GM19043 (cell line): ENCODE measurements around the gene FCGR3A.
"Not testable (repeated sequence)": the region's sequence is repeated elsewhere in the genome, so short reads cannot be mapped to it uniquely, and the experiment has no call there.

Source experiments
- ATAC-seq: cut with Tn5 transposase; IDR thresholded peaks from one replicate; pipeline ENCODE4 v1.9.1; 2021; ENCODE audit warnings: low read depth; ENCODE audit not compliant: unreplicated experiment

FCGR3A gene

DNA sequence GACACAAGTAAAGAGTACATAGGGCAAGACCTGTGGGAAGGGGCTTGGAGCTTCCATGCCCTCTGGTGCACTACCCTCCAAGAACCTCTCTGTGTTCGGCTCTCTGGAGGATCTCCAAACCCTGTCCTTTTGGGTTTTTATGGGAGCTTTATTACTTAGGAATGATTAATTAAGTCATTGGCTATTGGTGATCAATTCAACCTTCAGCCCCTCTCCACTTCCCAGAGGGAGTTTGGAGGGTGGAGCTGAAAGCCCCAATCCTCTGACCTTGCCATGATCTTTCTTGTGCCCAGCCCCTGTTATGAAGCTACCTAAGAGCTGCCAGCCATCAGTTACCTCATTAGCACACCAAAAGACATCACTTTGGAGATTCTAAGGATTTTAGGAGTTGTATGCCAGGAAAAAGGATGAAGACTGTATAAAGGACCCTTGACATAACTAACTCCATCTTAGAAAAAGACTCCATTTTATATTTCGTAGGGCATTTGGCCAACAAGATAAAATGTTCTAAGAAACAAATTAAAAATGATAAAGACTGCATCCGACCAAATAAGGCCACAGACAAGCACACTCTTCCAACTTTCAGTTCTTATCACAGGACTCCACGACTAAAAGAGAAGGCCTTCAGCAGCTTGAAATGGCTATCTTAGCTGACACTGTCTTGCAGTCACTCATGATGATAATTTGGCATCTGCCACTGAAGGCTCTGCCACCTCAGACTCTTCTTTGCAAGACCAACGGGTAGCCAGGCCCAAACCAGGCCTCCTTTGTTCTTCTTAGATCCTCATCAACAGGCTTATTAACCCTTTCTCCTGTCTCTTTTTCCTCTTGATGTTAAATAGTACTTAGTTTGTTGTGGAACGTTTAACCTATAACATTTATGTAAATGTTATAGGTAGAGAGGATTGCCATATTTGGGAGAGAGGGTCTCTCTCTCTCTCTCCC is 8.2 kb upstream of the FCGR3A start:
- ATAC-seq, result not testable (repeated sequence)

DNA sequence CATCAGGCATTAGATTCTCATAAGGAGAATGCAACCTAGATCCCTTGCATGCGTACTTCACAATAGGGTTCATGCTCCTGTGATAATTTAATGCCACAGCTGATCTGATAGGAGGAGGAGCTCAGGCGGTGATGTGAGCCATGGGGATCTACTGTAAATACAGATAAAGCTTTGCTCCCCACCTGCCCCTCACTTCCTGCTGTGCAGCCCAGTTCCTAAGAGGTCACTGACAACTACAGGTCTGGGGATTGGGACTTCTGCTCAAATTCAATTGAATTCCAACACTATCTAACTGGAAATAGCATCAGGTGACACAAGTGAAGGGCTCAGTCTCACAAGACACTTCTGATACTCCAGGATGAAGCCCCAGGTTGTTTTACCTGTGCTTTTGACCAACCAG is 7.4 kb upstream of the FCGR3A start:
- ATAC-seq, result not testable (repeated sequence)

DNA sequence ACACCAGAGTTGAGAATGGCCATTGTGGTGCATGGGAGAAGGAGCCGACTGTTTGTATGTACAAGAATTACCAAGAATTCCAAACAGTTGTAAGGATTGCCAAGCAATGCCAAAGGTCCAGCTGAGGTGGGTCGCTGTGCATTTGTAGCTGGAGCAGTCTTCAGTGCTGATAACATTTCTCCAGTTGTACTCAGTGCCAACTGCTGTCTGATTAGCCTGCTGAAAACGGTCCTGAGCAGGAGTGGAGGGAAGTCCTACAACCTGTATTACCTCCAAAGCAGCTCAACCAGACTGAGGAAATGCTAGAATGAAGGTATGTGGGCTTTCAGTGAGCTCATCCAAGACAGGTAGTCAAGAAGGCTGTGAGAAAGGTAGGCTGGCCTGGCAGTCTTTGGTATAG is 6.5 kb upstream of the FCGR3A start:
- not testable (repeated sequence) for ATAC-seq

DNA sequence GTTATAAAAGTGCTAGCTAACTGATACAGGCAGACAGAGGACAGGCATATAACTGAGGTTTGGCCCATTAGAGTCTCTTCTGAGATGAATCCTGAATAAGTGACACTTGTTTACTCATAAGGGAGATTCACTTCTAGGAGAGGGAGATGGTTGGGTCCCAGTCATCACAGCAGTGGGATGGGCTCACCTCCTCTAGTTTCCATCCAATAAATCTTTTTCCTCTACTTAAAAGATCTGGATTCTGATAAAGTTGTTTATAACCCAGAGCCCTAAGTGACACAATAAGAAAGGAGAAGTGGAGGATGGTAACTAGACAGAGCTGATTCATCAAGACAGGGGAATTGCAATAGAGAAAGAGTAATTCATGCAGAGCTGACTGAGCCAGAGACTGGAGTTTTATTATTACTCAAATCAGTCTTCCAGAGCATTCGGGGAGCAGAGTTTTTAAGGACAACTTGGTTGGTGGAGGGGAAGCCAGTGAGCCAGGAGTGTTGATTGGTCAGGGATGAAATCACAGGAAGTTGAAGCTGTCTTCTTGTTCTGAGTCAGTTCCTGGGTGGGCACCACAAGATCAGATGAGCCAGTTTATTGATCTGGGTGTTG is 5.3 kb upstream of the FCGR3A start:
- not testable (repeated sequence) for ATAC-seq

DNA sequence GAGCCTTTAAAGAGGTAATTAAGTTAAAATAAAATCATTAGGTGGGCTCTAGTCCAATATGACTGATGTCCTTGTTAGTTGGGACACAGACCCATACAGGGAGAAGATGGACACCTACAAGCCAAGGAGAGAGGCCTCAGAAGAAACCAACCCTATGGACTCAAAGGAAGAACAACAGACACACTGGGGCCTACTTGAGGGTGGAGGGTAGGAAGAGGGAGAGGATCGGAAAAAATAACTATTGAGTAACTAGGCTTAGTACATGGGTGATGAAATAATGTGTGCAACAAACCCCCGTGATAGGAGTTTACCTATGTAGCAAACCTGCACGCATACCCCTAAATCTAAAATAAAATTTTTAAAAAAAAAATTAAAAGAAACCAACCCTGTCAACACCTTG is 4.7 kb upstream of the FCGR3A start:
- not testable (repeated sequence) for ATAC-seq

DNA sequence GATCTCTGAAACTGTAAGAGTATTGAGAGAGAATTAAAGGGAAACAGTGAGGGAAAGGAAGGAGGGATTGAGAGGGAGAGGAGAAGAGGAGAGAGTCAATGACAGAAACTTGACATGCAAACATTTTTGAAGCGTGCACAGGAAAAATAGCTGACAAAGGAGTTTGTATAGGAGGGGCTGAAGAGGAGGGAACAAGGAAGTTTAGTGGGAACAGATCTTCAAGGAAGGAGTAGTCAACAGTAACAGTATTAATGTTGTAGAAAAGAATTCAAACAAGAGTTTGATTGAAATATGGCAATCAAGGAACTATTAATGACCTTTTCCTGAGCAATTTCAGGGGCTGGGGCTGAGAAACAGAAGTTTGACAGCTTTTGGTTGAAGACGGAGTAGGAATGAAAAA is 4.0 kb upstream of the FCGR3A start:
- not testable (repeated sequence) for ATAC-seq

DNA sequence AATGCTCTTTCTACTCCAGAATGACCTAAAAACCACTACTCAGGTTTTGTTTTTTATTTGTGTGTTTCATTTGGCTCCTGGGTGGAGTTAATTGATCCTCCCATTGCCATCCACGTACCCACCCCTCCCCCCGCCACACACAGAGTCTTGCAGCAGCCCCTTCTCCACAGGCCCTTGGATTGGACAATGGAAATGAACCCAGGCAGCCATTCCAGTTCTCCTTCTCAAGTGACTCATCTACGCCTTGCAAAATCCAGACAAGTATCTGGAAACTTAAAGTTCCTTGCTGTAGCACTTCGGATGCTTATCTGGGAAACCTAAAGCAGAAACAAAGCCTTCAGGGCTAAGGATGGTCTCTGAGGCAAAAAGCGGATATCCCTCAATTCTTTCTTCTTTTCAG is 1.3 kb upstream of the FCGR3A start:
- ATAC-seq, result not testable (repeated sequence)

DNA sequence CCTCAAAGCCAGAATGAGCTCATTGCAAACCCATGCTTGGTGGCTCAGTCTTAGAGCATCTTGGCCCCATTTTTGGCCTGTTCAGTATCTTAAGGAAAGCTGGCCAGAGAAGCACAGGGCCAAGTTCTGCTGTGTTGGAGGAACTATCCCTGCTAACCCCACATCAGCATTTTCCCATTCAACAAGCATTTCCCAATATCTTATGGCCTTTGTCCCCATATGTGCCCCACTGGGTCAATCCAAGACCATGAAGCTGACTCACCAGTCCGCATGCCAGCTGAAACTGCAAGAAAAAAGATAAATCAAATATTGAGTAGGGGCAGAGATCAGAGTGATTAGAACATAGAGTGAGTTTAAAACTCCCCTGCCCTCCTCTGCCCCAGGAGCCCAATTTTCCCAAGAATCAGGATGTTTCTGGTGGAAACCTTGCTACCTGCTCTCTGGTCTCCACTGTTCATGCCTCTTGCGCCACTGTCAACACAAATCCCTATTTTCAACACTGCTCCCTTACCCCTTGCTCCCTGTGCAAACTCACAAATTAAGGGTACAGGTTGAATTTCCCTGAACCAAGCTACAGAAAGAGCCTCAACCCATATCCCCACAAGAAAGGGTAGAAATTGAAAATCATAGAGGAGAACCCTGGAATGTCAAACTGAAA is 740 bp downstream of the FCGR3A start:
- ATAC-seq, result not testable (repeated sequence)

DNA sequence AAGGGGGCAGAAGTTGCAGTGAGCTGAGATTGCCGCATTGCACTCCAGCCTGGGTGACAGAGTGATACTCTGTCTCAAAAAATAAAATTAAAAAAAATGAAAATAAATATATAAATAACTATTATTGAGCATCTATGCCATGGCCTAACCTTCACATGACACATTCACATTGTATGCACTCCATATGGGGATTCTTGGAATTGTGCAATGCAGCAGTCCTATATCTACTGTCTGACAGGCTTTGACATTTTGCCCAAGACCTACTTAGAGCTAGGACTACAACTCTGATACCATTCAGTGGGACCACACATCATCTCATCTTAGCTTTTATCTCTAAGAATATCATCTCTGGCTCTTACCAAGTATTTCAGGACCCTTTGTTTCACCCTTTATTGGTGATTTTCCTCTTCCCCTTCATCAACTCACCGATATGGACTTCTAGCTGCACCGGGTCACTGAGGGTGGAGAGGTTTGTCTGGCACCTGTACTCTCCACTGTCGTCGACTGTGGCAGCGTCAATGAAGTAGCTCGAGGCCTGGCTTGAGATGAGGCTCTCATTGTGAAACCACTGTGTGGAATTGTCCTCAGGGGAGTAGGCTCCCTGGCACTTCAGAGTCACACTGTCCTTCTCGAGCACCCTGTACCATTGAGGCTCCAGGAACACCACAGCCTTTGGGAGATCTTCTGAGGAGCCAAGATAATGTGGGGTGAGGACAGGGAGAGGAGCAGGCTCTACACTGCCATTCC is 1.4 kb downstream of the FCGR3A start:
- ATAC-seq, result not testable (repeated sequence)

DNA sequence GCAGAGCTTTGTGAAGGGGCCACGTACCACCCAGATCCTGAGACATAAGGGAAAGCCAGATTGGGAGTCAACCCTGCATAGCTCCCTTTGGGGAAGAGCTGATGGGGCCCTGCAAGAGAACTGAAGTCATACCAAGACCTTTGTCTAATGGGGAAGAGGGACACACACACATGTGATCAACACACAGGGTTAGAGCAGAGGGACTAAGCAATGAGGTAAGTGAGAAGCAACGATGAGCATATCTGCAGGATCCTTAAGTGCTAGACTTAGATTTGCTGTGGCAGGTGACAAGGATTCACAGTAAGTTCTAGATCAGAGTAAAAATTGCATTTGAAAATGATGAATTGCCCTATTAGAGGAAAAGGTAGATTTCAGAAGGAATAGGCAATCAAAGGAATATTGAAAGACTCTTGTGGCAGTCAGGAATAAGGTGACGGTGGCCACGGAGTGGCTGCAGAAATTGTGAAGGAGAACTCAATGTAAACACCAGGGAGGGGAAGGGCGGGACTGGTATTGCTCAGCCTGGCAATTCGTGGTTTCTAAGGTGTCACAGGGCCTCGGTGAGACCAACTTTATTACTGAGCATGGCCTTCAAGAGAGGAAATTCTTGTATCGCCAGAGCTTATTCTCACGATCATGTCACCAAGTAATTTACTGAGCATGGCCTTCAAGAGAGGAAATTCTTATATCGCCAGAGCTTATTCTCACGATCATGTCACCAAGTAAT is 4.5 kb downstream of the FCGR3A start:
- ATAC-seq, result not testable (repeated sequence)

DNA sequence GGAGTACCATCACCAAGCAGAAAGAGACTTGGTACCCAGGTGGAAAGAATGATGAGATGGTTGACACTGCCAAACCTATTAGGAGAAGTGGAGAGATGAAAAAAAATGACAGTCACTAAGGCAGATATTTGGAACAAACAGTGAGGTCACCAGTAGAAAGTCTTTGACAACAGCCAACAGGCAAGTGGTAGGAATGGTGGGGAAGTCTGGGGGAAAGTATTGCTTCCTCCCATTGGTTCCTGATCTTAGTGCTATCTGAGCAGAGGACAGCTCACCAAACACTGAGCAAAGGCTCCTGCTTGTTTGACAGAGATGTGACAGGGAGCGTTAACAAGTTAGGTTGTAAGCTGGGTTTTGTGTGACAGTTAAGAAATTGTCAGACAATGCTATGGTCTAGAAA is 6.5 kb downstream of the FCGR3A start:
- ATAC-seq, result not testable (repeated sequence)

DNA sequence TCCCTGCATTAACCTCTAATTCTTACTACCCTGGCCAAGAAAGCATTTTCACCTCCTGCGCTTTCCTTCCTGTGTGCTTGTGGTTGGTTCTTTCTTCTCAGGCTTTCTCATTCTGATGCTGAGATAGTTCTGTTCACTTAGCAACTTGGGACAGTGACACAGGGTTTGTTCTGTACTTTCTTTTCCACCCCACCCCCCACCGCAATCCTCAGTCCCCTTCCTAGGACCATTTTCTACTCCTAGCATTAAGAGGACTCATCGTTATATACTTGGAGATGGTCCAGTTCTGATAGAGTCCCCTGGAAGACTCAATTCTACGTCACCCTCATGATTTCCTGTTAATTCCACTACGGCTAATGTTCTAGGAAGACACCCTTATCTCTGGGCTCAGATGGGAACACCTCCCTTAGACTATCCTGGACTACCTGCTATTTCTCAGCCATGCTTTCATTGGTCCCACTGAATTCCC is 7.5 kb downstream of the FCGR3A start:
- peak; percentile 68 for ATAC-seq

DNA sequence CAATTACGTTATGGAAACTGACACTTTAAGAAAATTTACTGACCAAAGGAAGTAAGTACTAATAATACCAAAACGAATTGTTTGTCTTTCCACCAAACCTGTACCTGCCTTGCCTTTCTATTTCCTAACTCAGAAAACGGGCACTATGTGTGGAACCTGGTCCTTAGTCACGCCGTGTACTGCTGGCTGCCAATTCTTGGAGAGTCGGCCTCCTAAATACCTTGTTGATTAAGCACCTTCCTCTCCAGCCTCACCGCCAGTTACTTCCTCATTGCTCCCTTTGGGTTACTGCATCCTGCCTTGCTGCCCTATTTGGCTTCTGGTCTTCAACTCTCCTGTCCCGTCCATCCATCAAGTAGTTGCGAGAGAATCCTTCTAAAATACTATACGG is 9.1 kb downstream of the FCGR3A start:
- peak; percentile 16 for ATAC-seq

DNA sequence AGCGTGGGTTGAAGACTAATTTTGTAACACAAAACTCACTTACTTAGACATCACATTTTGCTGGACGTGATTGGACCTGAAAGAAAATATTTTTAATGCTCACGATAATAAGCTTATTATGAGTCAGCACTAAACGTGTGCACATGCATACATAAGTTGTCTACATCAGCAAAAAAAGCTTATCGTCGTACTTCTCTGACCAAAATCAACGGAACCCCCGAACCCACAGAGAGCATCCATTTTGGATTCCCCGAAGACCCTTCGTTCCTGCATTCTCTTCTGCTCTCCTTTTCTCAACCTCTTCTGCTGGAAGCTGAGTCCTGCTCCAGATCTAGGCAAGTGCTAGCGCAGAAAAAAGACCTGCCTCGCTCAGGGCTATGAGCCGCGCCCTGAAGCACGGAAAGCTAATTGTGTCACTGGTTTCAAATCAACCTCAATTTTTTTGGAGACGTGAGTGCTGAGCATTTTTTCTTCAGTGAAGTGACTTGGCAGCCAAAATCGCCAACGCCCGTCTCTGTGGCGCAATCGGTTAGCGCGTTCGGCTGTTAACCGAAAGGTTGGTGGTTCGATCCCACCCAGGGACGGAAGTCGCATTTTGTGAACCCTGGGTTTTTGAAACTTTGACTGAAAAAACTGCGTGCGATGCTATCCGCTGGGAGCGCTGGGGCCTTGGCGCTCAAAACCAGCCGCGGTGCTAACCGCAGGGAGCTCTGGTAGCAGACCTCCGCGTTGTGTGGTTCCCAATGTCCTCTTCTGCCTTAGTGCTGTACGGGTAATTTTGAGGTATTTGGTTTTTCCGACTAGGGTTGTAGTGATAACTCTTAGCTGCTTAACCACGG is 9.7 kb downstream of the FCGR3A start:
- peak; percentile 42 for ATAC-seq

DNA sequence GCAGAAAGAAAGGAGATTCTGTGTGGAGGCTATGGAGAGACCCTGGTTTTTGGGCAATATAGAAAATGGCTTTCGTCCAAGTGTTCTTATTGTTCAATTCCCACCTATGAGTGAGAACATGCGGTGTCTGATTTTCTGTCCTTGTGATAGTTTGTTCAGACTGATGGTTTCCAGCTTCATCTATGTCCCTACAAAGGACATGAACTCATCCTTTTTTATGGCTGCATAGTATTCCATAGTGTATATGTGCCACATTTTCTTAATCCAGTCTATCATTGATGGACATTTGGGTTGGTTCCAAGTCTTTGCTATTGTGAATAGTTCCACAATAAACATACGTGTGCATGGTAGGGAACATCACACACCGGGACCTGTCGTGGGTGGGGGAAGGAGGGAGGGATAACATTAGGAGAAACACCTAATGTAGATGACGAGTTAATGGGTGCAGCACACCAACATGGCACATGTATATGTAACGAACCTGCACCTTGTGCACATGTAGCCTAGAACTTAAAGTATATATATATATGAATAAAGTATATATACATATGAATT is 10.6 kb downstream of the FCGR3A start:
- not testable (repeated sequence) for ATAC-seq

DNA sequence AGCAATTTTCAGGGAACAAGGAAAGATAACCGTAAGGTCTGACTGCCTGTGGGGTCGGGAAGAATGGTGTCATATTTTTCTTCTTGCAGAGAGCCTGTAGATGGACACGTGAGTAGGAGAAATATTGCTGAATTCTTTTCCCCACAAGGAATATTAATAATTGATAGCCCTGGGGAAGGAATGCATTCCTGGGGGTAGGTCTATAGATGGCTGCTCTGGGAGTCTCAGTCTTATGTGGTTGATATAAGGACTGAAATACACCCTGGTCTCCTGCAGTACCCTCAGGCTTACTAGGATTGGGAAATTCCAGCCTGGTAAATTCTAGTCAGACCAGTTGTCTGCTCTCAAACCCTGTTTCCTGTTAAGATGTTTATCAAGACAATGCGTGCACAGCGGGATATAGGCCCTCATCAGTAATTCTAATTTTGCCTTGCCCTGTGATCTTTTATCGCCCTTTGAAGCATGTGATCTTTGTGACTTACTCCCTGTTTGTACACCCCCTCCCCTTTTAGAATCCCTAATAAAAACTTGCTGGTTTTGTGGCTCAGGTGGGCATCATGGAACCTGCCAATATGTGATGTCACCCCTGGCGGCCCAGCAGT is 12.4 kb downstream of the FCGR3A start:
- not testable (repeated sequence) for ATAC-seq

DNA sequence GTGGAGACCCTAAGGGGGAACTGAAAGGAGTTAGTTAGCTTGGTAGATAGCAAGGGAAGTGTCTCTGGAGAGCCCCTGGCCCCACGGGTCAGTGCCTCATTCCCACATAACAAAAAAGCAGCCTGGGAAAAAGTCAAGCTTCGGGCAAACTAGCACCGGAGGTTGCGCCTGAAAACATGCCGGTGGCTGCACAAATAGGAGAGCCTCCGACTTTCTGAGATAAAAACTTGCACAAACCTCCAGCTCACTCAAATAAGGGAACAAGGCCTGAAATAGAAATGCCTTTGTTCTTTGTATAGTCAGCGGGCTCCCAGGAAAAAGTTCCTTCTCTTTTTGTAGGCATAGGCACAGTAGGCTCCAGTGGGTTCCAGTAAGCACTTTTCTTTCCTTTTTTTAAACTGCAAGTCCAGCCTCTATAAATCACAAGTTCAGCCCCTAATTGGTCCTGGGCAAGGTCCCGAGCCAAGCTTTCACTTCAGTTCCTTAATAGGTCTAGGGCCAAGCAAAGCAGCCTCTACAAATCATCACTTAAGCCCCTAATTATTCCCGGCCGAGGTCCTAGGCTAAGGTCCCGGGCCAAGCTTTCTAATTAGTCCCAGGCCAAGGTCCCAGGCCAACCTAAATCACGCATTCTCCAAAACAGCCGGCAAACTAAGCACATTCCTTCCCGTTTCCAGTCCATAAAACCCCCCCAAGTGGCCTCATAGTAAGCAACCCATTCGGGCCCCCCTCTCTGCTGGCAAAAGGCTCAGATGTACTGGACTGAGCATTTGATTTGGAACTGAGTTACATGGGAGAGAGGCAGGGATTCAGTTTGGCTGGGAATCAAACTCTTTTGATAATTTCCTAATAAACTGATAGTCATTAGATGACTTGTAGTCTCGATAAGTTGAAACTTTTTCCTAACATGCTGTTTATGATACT is 16.7 kb downstream of the FCGR3A start:
- not testable (repeated sequence) for ATAC-seq
